Measurements from ENCODE around the gene ZRANB2. TPM values are rescaled to one million over a fixed set of nuclear protein-coding genes. Genes with fewer than 3 reads are reported as not detected.

ZRANB2 gene
- total and polyA plus RNA-seq, 2 of the 4 experiments (the other 2 are of a cell fraction): 23.7 to 67.2 TPM

GRCh38 chr1:71053146-71053545 lies 27.7 kb downstream of the ZRANB2 start:
- H3K4ac ChIP-seq (ENCODE audit: low read depth, low read length): no peak overlapping the region
- DNase-seq: no peak
- no peak for TF ChIP-seq MXI1 (IDR thresholded peaks at IDR 0.05; ENCODE audit: borderline replicate concordance, low read depth, low read length)
- no peak for TF ChIP-seq MAZ (IDR thresholded peaks at IDR 0.05; ENCODE audit: borderline replicate concordance, low read depth, low read length)
- no peak for TF ChIP-seq NFE2L2 (IDR thresholded peaks at IDR 0.05; ENCODE audit: low read depth, low read length)
- no peak for TF ChIP-seq CTCF (conservative IDR thresholded peaks at IDR 0.05; ENCODE audit: low read depth, low read length)
- no peak for TF ChIP-seq RFX5 (IDR thresholded peaks at IDR 0.05; ENCODE audit: low read depth, low read length)
- TF ChIP-seq MAFK (IDR thresholded peaks at IDR 0.05; ENCODE audit: low read depth, low read length): no peak
- no peak for TF ChIP-seq BHLHE40 (IDR thresholded peaks at IDR 0.05; ENCODE audit: low read depth, low read length)
- TF ChIP-seq RAD21 (IDR thresholded peaks at IDR 0.05; ENCODE audit: low read length): no peak
- TF ChIP-seq USF2 (IDR thresholded peaks at IDR 0.05; ENCODE audit: low read depth, low read length): no peak
- TF ChIP-seq FOS (IDR thresholded peaks at IDR 0.05; ENCODE audit: low read depth, low read length): no peak
- no peak for TF ChIP-seq ELK1 (IDR thresholded peaks at IDR 0.05; ENCODE audit: borderline replicate concordance, low read depth, low read length)
- no peak for TF ChIP-seq CEBPB (IDR thresholded peaks at IDR 0.05; ENCODE audit: low read depth, low read length)
- no peak for TF ChIP-seq POLR2A (IDR thresholded peaks at IDR 0.05; ENCODE audit: low read depth, low read length)
- TF ChIP-seq SMC3 (IDR thresholded peaks at IDR 0.05; ENCODE audit: low read depth, low read length): no peak
- TF ChIP-seq RCOR1 (IDR thresholded peaks at IDR 0.05; ENCODE audit: insufficient replicate concordance, low read length): no peak
- TF ChIP-seq CHD1 (IDR thresholded peaks at IDR 0.05; ENCODE audit: low read depth, low read length): no peak
- H3K9me3 ChIP-seq (ENCODE audit: control insufficient read depth, insufficient read depth, low read length): no peaks in the 10 kb centered on the region
- H3K27ac ChIP-seq (ENCODE audit: insufficient read depth, low read length): no peak overlapping the region
- no peak overlapping the region for H3K23ac ChIP-seq (ENCODE audit: low read depth, low read length)
- no peak overlapping the region for H3K4me2 ChIP-seq (ENCODE audit: low read depth, low read length)
- H2BK20ac ChIP-seq (ENCODE audit: low read depth, low read length): no peak overlapping the region
- no peak overlapping the region for H2AK9ac ChIP-seq (replicated peaks; ENCODE audit: low read depth, low read length, poor library complexity)
- no peak overlapping the region for H4K8ac ChIP-seq (ENCODE audit: low read depth in 2 of 2, low read length in 2 of 2)
- no peak overlapping the region for H2AK5ac ChIP-seq (ENCODE audit: low read depth, low read length)
- WGBS, 2 experiments (ENCODE audit: extremely low coverage in 2 of 2, insufficient read length in 1 of 2): no CpG with 5 or more reads among the region's 1 CpG
- no TSS peak for BruUV-seq (replicated peaks)
- no peak overlapping the region for H3K9ac ChIP-seq (ENCODE audit: low read depth, low read length)
- H3K4me1 ChIP-seq (ENCODE audit: control insufficient read depth, insufficient read depth, low read length): no peaks in the 10 kb centered on the region
- no peaks in the 10 kb centered on the region for H3K79me1 ChIP-seq (ENCODE audit: low read depth in 1 of 2, low read length in 2 of 2)
- no peak overlapping the region for H3K18ac ChIP-seq (ENCODE audit: low read depth, low read length)
- ChIA-PET POLR2A (ENCODE audit: unreplicated experiment) (no interaction called here), CTCF (no interaction called here)
- H3K56ac ChIP-seq (ENCODE audit: extremely low read depth, insufficient read depth, low read length): no peak overlapping the region
- H2BK120ac ChIP-seq (ENCODE audit: low read depth, low read length): no peak overlapping the region
- H4K20me1 ChIP-seq (ENCODE audit: insufficient read depth, low read length): no peaks in the 10 kb centered on the region; the same call in 1 of the 2 replicates
- ATAC-seq (ENCODE audit: low read depth): no peak
- H3K4me3 ChIP-seq (ENCODE audit: insufficient read depth, low read depth, low read length): no peak overlapping the region
- H3K9me1 ChIP-seq (ENCODE audit: insufficient read depth, low read length): peaks cover 3% of the 10 kb centered on the region; the same call in 1 of the 2 replicates
- in situ Hi-C loops (cut with MboI; ENCODE audit: low sequenced_read_pairs) (loop anchor here (10.0 kb wide), 1 partner anchor 808 kb away; no protein-coding TSS in a partner anchor), dilution Hi-C loops (cut with HindIII; ENCODE audit: low sequenced_read_pairs, unreplicated experiment) (no loop called here), intact Hi-C loops (cut with micrococcal nuclease) (no loop called here)
- no peak overlapping the region for H4K91ac ChIP-seq (ENCODE audit: insufficient read depth, low read depth, low read length)
- no peak overlapping the region for H2AFZ ChIP-seq (replicated peaks; ENCODE audit: low read length, poor library complexity)
- no peak overlapping the region for H4K5ac ChIP-seq (ENCODE audit: low read depth, low read length)
- H3K14ac ChIP-seq (replicated peaks; ENCODE audit: low read depth, low read length): no peak overlapping the region
- no peak overlapping the region for H2BK5ac ChIP-seq (ENCODE audit: low read depth, low read length, poor library complexity, severe bottlenecking)
- H3K27me3 ChIP-seq (ENCODE audit: control insufficient read depth, insufficient read depth, low read length): peaks cover 10% of the 10 kb centered on the region
- H3K36me3 ChIP-seq (ENCODE audit: control insufficient read depth, insufficient read depth, low read length): no peaks in the 10 kb centered on the region
- no peak overlapping the region for H2BK15ac ChIP-seq (ENCODE audit: low read depth, low read length)
